Endodermal cell (in vitro differentiated cells): Measurements from ENCODE around the gene CDKN1A. TPM values are rescaled to one million over a fixed set of nuclear protein-coding genes. Genes with fewer than 3 reads are reported as not detected.
A peak's percentile ranks its signal among the peaks of the same experiment; 100 is the strongest.

ENCODE experiments used
- DNase-seq: peaks from one replicate; pipeline ENCODE4 v3.0.0-alpha.2; 2017
- H3K27ac ChIP-seq: 2 replicates; pipeline ENCODE4 v1.5.1; 2013; ENCODE audit warnings: mild to moderate bottlenecking, low read depth, low read length, moderate library complexity
- H3K27me3 ChIP-seq: 2 replicates; pipeline ENCODE4 v1.6.1; 2013; ENCODE audit warnings: mild to moderate bottlenecking, low read length, moderate library complexity; ENCODE audit not compliant: insufficient read depth, control insufficient read depth, poor library complexity, severe bottlenecking
- H3K36me3 ChIP-seq: 2 replicates; pipeline ENCODE4 v1.7.0; 2013; ENCODE audit warnings: mild to moderate bottlenecking, low read length, moderate library complexity; ENCODE audit not compliant: control insufficient read depth, insufficient read depth
- H3K4me1 ChIP-seq: one replicate; pipeline ENCODE4 v1.7.0; 2013; ENCODE audit warnings: low read length; ENCODE audit not compliant: control insufficient read depth, insufficient read depth
- H3K4me3 ChIP-seq: 2 replicates; pipeline ENCODE4 v1.5.1; 2013; ENCODE audit warnings: mild to moderate bottlenecking, low read length, moderate library complexity
- H3K9ac ChIP-seq: 2 replicates; pipeline ENCODE4 v1.6.1; 2013; ENCODE audit warnings: mild to moderate bottlenecking, low read length, moderate library complexity; ENCODE audit not compliant: poor library complexity, severe bottlenecking; ENCODE audit errors: extremely low read depth
- H3K9me3 ChIP-seq: 2 replicates; pipeline ENCODE4 v1.6.1; 2013; ENCODE audit warnings: mild to moderate bottlenecking, low read length, moderate library complexity; ENCODE audit not compliant: control insufficient read depth
- H3K27ac Mint-ChIP-seq: 2 replicates; pipeline ENCODE4 v1.8.0; 2020; ENCODE audit warnings: mixed read lengths
- H3K27me3 Mint-ChIP-seq: 2 replicates; pipeline ENCODE4 v1.8.0; 2021; ENCODE audit warnings: mild to moderate bottlenecking, mixed read lengths; ENCODE audit not compliant: insufficient read depth
- H3K36me3 Mint-ChIP-seq: 2 replicates; pipeline ENCODE4 v1.8.0; 2020; ENCODE audit warnings: low read depth, mixed read lengths
- H3K4me1 Mint-ChIP-seq: 2 replicates; pipeline ENCODE4 v1.8.0; 2020; ENCODE audit warnings: mixed read lengths
- H3K4me3 Mint-ChIP-seq: 2 replicates; pipeline ENCODE4 v1.8.0; 2020; ENCODE audit warnings: mild to moderate bottlenecking, moderate library complexity, mixed read lengths
- H3K9me3 Mint-ChIP-seq: 2 replicates; pipeline ENCODE4 v1.8.0; 2020; ENCODE audit warnings: mild to moderate bottlenecking, mixed read lengths
- WGBS, 2 experiments: methylation state at CpG; one replicate each; pipeline versions ENCODE4 v1.1.5 to v1.1.7; 2013; ENCODE audit warnings: missing lambda C conversion rate in 2 of 2, mixed read lengths in 1 of 2; ENCODE audit not compliant: insufficient coverage in 1 of 2, insufficient read length in 1 of 2; 5-methylcytosine and 5-hydroxymethylcytosine counted together
- total RNA-seq, 2 donors: library from RNA; stranded (reverse); fragmentation: NEBNext Ultra II Directional in 1 of 2; extraction: Animal tissue kit (Norgen Biotek cat#: 25700) in 1 of 2; gene quantifications; 2 replicates in 1 of 2; 3 replicates in 1 of 2; pipeline ENCODE4 v1.2.1, GENCODE V29; 2021
- TF ChIP-seq, protein P1 (sequence below): fragments of 200-600 bp; sonication (generic); conservative IDR thresholded peaks from 2 replicates; pipeline ENCODE4 v1.5.0; 2021; ENCODE audit warnings: antibody characterized with exemption, mild to moderate bottlenecking

The CDKN1A gene
- total RNA-seq, 2 donors from 2014 or later: 1.9 to 3.7 TPM

GRCh38 chr6:36724514-36725390, 46.2 kb downstream of the CDKN1A start:
- Mint-ChIP-seq H3K4me3 (no peak overlapping the region), H3K4me1 (peaks cover 1% of the 10 kb centered on the region), H3K36me3 (no peaks in the 10 kb centered on the region), H3K9me3 (no peaks in the 10 kb centered on the region), H3K27me3 (peaks cover 2% of the 10 kb centered on the region), H3K27ac (no peak overlapping the region)
- Histone ChIP-seq H3K4me3 (no peak overlapping the region), H3K4me1 (no peaks in the 10 kb centered on the region), H3K9me3 (no peaks in the 10 kb centered on the region), H3K36me3 (no peaks in the 10 kb centered on the region), H3K27me3 (no peaks in the 10 kb centered on the region), H3K9ac (no peak overlapping the region), H3K27ac (no peak overlapping the region)
- TF ChIP-seq, protein P1, sequence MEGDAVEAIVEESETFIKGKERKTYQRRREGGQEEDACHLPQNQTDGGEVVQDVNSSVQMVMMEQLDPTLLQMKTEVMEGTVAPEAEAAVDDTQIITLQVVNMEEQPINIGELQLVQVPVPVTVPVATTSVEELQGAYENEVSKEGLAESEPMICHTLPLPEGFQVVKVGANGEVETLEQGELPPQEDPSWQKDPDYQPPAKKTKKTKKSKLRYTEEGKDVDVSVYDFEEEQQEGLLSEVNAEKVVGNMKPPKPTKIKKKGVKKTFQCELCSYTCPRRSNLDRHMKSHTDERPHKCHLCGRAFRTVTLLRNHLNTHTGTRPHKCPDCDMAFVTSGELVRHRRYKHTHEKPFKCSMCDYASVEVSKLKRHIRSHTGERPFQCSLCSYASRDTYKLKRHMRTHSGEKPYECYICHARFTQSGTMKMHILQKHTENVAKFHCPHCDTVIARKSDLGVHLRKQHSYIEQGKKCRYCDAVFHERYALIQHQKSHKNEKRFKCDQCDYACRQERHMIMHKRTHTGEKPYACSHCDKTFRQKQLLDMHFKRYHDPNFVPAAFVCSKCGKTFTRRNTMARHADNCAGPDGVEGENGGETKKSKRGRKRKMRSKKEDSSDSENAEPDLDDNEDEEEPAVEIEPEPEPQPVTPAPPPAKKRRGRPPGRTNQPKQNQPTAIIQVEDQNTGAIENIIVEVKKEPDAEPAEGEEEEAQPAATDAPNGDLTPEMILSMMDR: peak; percentile 77
- peak; percentile 93 for DNase-seq
- 54 to 61% methylated on average over 9 to 13 of the region's 13 CpGs for WGBS, 2 experiments

DNA sequence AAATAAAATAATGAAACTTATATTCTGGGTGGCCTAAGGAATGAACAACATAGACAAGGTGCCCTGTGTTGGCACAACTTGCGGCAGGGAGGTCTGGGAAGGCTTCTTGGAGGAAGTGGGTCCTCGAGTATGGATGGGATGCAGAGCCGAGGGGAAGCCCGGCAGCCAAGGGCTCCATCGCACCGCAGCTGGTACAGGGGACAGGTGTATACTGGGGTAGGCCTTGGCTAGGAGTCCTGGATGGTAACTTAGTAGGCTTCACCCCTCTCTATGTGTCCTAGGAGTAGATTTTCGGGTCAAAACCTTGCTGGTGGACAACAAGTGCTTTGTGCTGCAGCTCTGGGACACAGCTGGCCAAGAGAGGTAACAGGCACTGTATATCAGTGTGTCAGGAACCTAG, 47.1 kb downstream of the CDKN1A start:
- no peak overlapping the region for H3K4me3 Mint-ChIP-seq
- no peaks in the 10 kb centered on the region for H3K27me3 ChIP-seq
- no peak overlapping the region for H3K27ac ChIP-seq
- H3K4me1 Mint-ChIP-seq: peaks cover 1% of the 10 kb centered on the region
- H3K27ac Mint-ChIP-seq: no peak overlapping the region
- H3K27me3 Mint-ChIP-seq: peaks cover 2% of the 10 kb centered on the region
- no peaks in the 10 kb centered on the region for H3K4me1 ChIP-seq
- TF ChIP-seq, protein P1: no peak
- no peaks in the 10 kb centered on the region for H3K9me3 Mint-ChIP-seq
- H3K9ac ChIP-seq: no peak overlapping the region
- no peak for DNase-seq
- no peaks in the 10 kb centered on the region for H3K36me3 Mint-ChIP-seq
- no peak overlapping the region for H3K4me3 ChIP-seq
- no peaks in the 10 kb centered on the region for H3K36me3 ChIP-seq
- 92% methylated on average over 7 of the region's 7 CpGs; no CpG with 5 or more reads in 1 of the 2 experiments for WGBS, 2 experiments
- no peaks in the 10 kb centered on the region for H3K9me3 ChIP-seq

DNA sequence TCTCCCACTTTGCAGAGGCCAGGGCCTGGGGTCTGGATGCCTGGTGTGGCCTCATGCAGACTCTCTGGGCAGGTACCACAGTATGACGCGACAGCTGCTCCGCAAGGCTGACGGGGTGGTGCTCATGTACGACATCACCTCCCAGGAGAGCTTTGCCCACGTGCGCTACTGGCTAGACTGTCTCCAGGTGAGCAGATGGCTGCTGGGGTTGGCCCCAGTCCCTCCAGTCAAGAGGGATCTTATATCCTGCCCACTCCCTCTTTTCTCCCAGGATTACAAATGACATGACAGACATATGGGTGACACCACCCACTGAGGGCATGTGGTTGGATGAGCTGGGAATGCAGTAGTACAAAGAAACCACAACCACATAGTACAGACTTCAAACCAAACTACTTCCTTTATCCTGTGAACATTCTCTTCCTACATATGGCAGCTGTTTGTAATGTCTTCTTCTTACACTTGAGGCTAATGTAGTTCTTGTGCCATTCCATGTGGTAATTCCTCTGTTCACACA, 49.0 kb downstream of the CDKN1A start:
- TF ChIP-seq, protein P1: no peak
- Histone ChIP-seq H3K27me3 (no peaks in the 10 kb centered on the region), H3K9ac (no peak overlapping the region), H3K4me1 (no peaks in the 10 kb centered on the region), H3K36me3 (no peaks in the 10 kb centered on the region), H3K4me3 (no peak overlapping the region), H3K9me3 (no peaks in the 10 kb centered on the region), H3K27ac (no peak overlapping the region)
- Mint-ChIP-seq H3K36me3 (no peaks in the 10 kb centered on the region), H3K9me3 (no peaks in the 10 kb centered on the region), H3K27me3 (peaks cover 2% of the 10 kb centered on the region), H3K27ac (no peak overlapping the region), H3K4me3 (no peak overlapping the region), H3K4me1 (peaks cover 1% of the 10 kb centered on the region)
- no peak for DNase-seq
- 91 to 95% methylated on average over 7 of the region's 7 CpGs for WGBS, 2 experiments
